H9 (cell line): ENCODE measurements around the gene CHD6. TPM values are rescaled to one million over a fixed set of nuclear protein-coding genes. Genes with fewer than 3 reads are reported as not detected.

Experiments
- DNase-seq: peaks from one replicate; pipeline ENCODE4 v3.0.0-alpha.2; 2017
- H2AFZ ChIP-seq: one replicate; pipeline ENCODE4 v1.6.1; 2013; ENCODE audit warnings: mild to moderate bottlenecking, low read length, control low read depth, moderate library complexity
- H2AK5ac ChIP-seq: 2 replicates; pipeline ENCODE4 v1.6.1; 2013; ENCODE audit warnings: low read length, control low read depth, mixed read lengths; ENCODE audit not compliant: insufficient read length
- H2BK120ac ChIP-seq: one replicate; pipeline ENCODE4 v1.6.1; 2013; ENCODE audit warnings: low read depth, mild to moderate bottlenecking, low read length, control low read depth, inconsistent platforms; ENCODE audit not compliant: poor library complexity, severe bottlenecking
- H2BK12ac ChIP-seq: 2 replicates; pipeline ENCODE4 v1.6.1; 2013; ENCODE audit warnings: low read length, control low read depth, mixed read lengths, low read depth; ENCODE audit not compliant: insufficient read length
- H2BK15ac ChIP-seq: 2 replicates; pipeline ENCODE4 v1.6.1; 2013; ENCODE audit warnings: low read depth, low read length, control low read depth
- H2BK20ac ChIP-seq: one replicate; pipeline ENCODE4 v1.6.1; 2013; ENCODE audit warnings: low read depth, mild to moderate bottlenecking, low read length, control low read depth, inconsistent platforms; ENCODE audit not compliant: poor library complexity, severe bottlenecking
- H2BK5ac ChIP-seq: 2 replicates; pipeline ENCODE4 v1.6.1; 2013; ENCODE audit warnings: low read length, control low read depth, mixed read lengths; ENCODE audit not compliant: insufficient read length
- H3K14ac ChIP-seq: 2 replicates; pipeline ENCODE4 v1.6.1; 2013; ENCODE audit warnings: low read length, control low read depth; ENCODE audit not compliant: insufficient read depth
- H3K18ac ChIP-seq: 2 replicates; pipeline ENCODE4 v1.6.1; 2013; ENCODE audit warnings: low read depth, mild to moderate bottlenecking, mixed read lengths, low read length, control low read depth; ENCODE audit not compliant: insufficient read length
- H3K23ac ChIP-seq: 2 replicates; pipeline ENCODE4 v1.6.1; 2013; ENCODE audit warnings: low read length, control low read depth, mixed read lengths, low read depth; ENCODE audit not compliant: insufficient read length
- H3K23me2 ChIP-seq: 2 replicates; pipeline ENCODE4 v1.6.1; 2013; ENCODE audit warnings: low read depth, mild to moderate bottlenecking, mixed read lengths, low read length, control low read depth; ENCODE audit not compliant: insufficient read length, poor library complexity, severe bottlenecking
- H3K27ac ChIP-seq: 2 replicates; pipeline ENCODE4 v1.5.1; 2013; ENCODE audit warnings: low read length, control low read depth, mixed read lengths, low read depth; ENCODE audit not compliant: insufficient read length
- H3K27me3 ChIP-seq: 2 replicates; pipeline ENCODE4 v1.6.1; 2013; ENCODE audit warnings: low read length, control low read depth, inconsistent platforms; ENCODE audit not compliant: insufficient read depth
- H3K4ac ChIP-seq: 2 replicates; pipeline ENCODE4 v1.6.1; 2013; ENCODE audit warnings: low read depth, mild to moderate bottlenecking, control low read depth, inconsistent platforms, low read length, moderate library complexity
- H3K4me1 ChIP-seq: 2 replicates; pipeline ENCODE4 v1.6.1; 2013; ENCODE audit warnings: low read length, control low read depth, inconsistent platforms; ENCODE audit not compliant: insufficient read depth
- H3K4me2 ChIP-seq: 2 replicates; pipeline ENCODE4 v1.6.1; 2013; ENCODE audit warnings: low read length, control low read depth, mixed read lengths; ENCODE audit not compliant: insufficient read length, insufficient read depth
- H3K56ac ChIP-seq: 2 replicates; pipeline ENCODE4 v1.6.1; 2013; ENCODE audit warnings: low read depth, mild to moderate bottlenecking, mixed read lengths, low read length, control low read depth; ENCODE audit not compliant: insufficient read length
- H3K79me1 ChIP-seq: 2 replicates; pipeline ENCODE4 v1.6.1; 2013; ENCODE audit warnings: low read depth, mild to moderate bottlenecking, moderate library complexity, low read length, control low read depth, inconsistent platforms; ENCODE audit not compliant: insufficient read depth, poor library complexity, severe bottlenecking
- H3K79me2 ChIP-seq: 2 replicates; pipeline ENCODE4 v1.6.1; 2013; ENCODE audit warnings: low read length, control low read depth, inconsistent platforms; ENCODE audit not compliant: insufficient read depth
- H3K9ac ChIP-seq: 2 replicates; pipeline ENCODE4 v1.6.1; 2013; ENCODE audit warnings: low read length, control low read depth, mixed read lengths; ENCODE audit not compliant: insufficient read length; ENCODE audit errors: extremely low read depth
- H3K9me3 ChIP-seq: one replicate; pipeline ENCODE4 v1.6.1; 2013; ENCODE audit warnings: low read depth, low read length, inconsistent platforms; ENCODE audit not compliant: control insufficient read depth
- H3T11ph ChIP-seq: one replicate; pipeline ENCODE4 v1.6.1; 2013; ENCODE audit warnings: mild to moderate bottlenecking, low read length, control low read depth, inconsistent platforms
- H4K20me1 ChIP-seq: one replicate; pipeline ENCODE4 v1.6.1; 2013; ENCODE audit not compliant: control insufficient read depth, insufficient read length, insufficient read depth
- H4K5ac ChIP-seq: 2 replicates; pipeline ENCODE4 v1.6.1; 2013; ENCODE audit warnings: low read depth, mild to moderate bottlenecking, mixed read lengths, low read length, control low read depth; ENCODE audit not compliant: insufficient read length
- H4K8ac ChIP-seq: replicated peaks from 2 replicates; pipeline ENCODE4 v1.6.1; 2013; ENCODE audit warnings: low read length, control low read depth, mixed read lengths, low read depth; ENCODE audit not compliant: insufficient read length
- H4K91ac ChIP-seq: 2 replicates; pipeline ENCODE4 v1.6.1; 2013; ENCODE audit warnings: low read depth, mild to moderate bottlenecking, moderate library complexity, mixed read lengths, low read length, control low read depth; ENCODE audit not compliant: insufficient read length
- H3K27ac Mint-ChIP-seq, 3 experiments: 2 replicates in 2 of 3; 3 replicates in 1 of 3; pipeline ENCODE4 v1.8.0; 2020 to 2021; ENCODE audit warnings: mixed read lengths in 3 of 3, mild to moderate bottlenecking in 1 of 3, moderate library complexity in 1 of 3
- H3K27me3 Mint-ChIP-seq: 2 replicates; pipeline ENCODE4 v1.8.0; 2021; ENCODE audit warnings: low read depth, mild to moderate bottlenecking, moderate library complexity, mixed read lengths
- H3K36me3 Mint-ChIP-seq, 3 experiments: 2 replicates in 2 of 3; 3 replicates in 1 of 3; pipeline ENCODE4 v1.8.0; 2020 to 2021; ENCODE audit warnings: low read depth in 3 of 3, mixed read lengths in 3 of 3; ENCODE audit not compliant: insufficient read depth in 1 of 3
- H3K4me1 Mint-ChIP-seq, 2 experiments: 2 replicates each; pipeline ENCODE4 v1.8.0; 2020; ENCODE audit warnings: mixed read lengths in 2 of 2
- H3K4me3 Mint-ChIP-seq, 2 experiments: 2 replicates in 1 of 2; 3 replicates in 1 of 2; pipeline ENCODE4 v1.8.0; 2020 to 2021; ENCODE audit warnings: mild to moderate bottlenecking in 2 of 2, mixed read lengths in 2 of 2, moderate library complexity in 1 of 2
- H3K9me3 Mint-ChIP-seq, 2 experiments: 2 replicates in 1 of 2; 3 replicates in 1 of 2; pipeline ENCODE4 v1.8.0; 2020; ENCODE audit warnings: mild to moderate bottlenecking in 2 of 2, mixed read lengths in 2 of 2, moderate library complexity in 1 of 2
- CTCF ChIP-seq: fragments of 200-600 bp; sonication (generic); conservative IDR thresholded peaks from 3 replicates; pipeline ENCODE4 v1.8.0; 2021; ENCODE audit warnings: antibody characterized with exemption, mild to moderate bottlenecking
- total RNA-seq: library from RNA; stranded (reverse); gene quantifications from 2 replicates; pipeline ENCODE4 v1.2.1, GENCODE V29; 2021

Gene CHD6
- total RNA-seq, 1 experiment from 2014 or later = 51.5 TPM

GRCh38 chr20:41432746-41433145, 185.4 kb downstream of the CHD6 start:
- H3K4me3 Mint-ChIP-seq = no peak overlapping the region
- no peaks in the 10 kb centered on the region for H3K4me1 Mint-ChIP-seq

More at GRCh38 chr20:41432746-41433145, 185.4 kb downstream of the CHD6 start:
- Histone ChIP-seq H3K4me1 (no peaks in the 10 kb centered on the region), H2BK20ac (no peak overlapping the region), H3K27me3 (no peaks in the 10 kb centered on the region), H2BK15ac (no peak overlapping the region), H3K4me2 (no peak overlapping the region), H3K4ac (no peak overlapping the region), H3K79me2 (no peaks in the 10 kb centered on the region), H4K91ac (no peak overlapping the region), H3K9me3 (no peaks in the 10 kb centered on the region), H3K56ac (no peak overlapping the region), H4K20me1 (no peaks in the 10 kb centered on the region), H3K14ac (no peak overlapping the region), H3K9ac (no peak overlapping the region), H3K23me2 (no peaks in the 10 kb centered on the region), H3T11ph (no peak overlapping the region), H3K79me1 (no peaks in the 10 kb centered on the region), H3K23ac (no peak overlapping the region), H2AFZ (no peak overlapping the region), H2BK120ac (no peak overlapping the region), H2AK5ac (no peak overlapping the region), H4K5ac (no peak overlapping the region), H3K27ac (no peak overlapping the region), H2BK12ac (no peak overlapping the region), H2BK5ac (no peak overlapping the region), H4K8ac (no peak overlapping the region), H3K18ac (no peak overlapping the region)
- Mint-ChIP-seq H3K9me3 (no peaks in the 10 kb centered on the region), H3K36me3 (peaks cover 11 to 65% (median 60%) of the 10 kb centered on the region in 3 experiments; a peak in 6 of 7 replicates), H3K27me3 (no peaks in the 10 kb centered on the region), H3K27ac (peak overlapping the region in 1 of 3 experiments; percentile 4; a peak in 2 of 7 replicates)
- no peak for TF ChIP-seq CTCF
- no peak for DNase-seq
